ENCODE results near the gene SEC16A.

Gene SEC16A

GRCh38 chr9:136459425-136459824 is 23.4 kb downstream of the SEC16A start:
- DNase-seq: no peak

- no peak for DNase-seq
Measured at GRCh38 chr9:136457326-136457725, 25.5 kb downstream of the SEC16A start.

- DNase-seq: no peak
Measured at GRCh38 chr9:136456258-136456657, 26.6 kb downstream of the SEC16A start.

GRCh38 chr9:136455043-136456002 is 27.5 kb downstream of the SEC16A start:
- DNase-seq: no peak

GRCh38 chr9:136454026-136454796 is 28.6 kb downstream of the SEC16A start:
- no peak for DNase-seq

GRCh38 chr9:136453326-136453725 is 29.5 kb downstream of the SEC16A start:
- DNase-seq: no peak

- DNase-seq: no peak
Measured at GRCh38 chr9:136451221-136451877, 31.5 kb downstream of the SEC16A start.

GRCh38 chr9:136448655-136449054 is 34.2 kb downstream of the SEC16A start:
- no peak for DNase-seq

- no peak for DNase-seq
Measured at GRCh38 chr9:136447173-136447778, 35.6 kb downstream of the SEC16A start.

GRCh38 chr9:136445799-136446198 is 37.0 kb downstream of the SEC16A start:
- DNase-seq: no peak

GRCh38 chr9:136444102-136444501 is 38.7 kb downstream of the SEC16A start:
- no peak for DNase-seq

- DNase-seq: no peak
Measured at GRCh38 chr9:136443687-136444086, 39.2 kb downstream of the SEC16A start.

- DNase-seq: no peak
Measured at GRCh38 chr9:136443087-136443486, 39.8 kb downstream of the SEC16A start.

- no peak for DNase-seq
Measured at GRCh38 chr9:136442265-136442664, 40.6 kb downstream of the SEC16A start.

- no peak for DNase-seq
Measured at GRCh38 chr9:136441681-136442245, 41.1 kb downstream of the SEC16A start.

- no peak for DNase-seq
Measured at GRCh38 chr9:136441191-136441680, 41.6 kb downstream of the SEC16A start.

GRCh38 chr9:136439481-136440408 is 43.1 kb downstream of the SEC16A start, which contains the start of gene INPP5E:
Gene INPP5E, minus strand, starts transcription at chr9:136439845. Its CDS starts 426 bp downstream, at chr9:136439419.
- DNase-seq: peak; percentile 62

- DNase-seq: peak; percentile 12
Measured at GRCh38 chr9:136438548-136439480, 44.0 kb downstream of the SEC16A start.

- no peak for DNase-seq
Measured at GRCh38 chr9:136437839-136438547, 44.8 kb downstream of the SEC16A start.
